Stimulated activated memory B cell treated with anti-CD40 and anti-IgM and Interleukin-4, amounts not matched to agents 10 μg/mL and 1 μg/mL and 100 μg/mL, for 72 hours (primary cell): ENCODE measurements around the gene PUDP.

Experiments
- ATAC-seq: fragments of 150-1000 bp; cut with Tn5 transposase; 2 replicates; pipeline ENCODE4 v1.10.0; 2021
- H3K27ac Mint-ChIP-seq: one replicate; pipeline ENCODE4 v1.8.0; 2022; ENCODE audit warnings: mild to moderate bottlenecking, mixed read lengths
- H3K27me3 Mint-ChIP-seq: one replicate; pipeline ENCODE4 v1.8.0; 2022; ENCODE audit warnings: mixed read lengths
- H3K36me3 Mint-ChIP-seq: one replicate; pipeline ENCODE4 v1.8.0; 2022; ENCODE audit warnings: mixed read lengths
- H3K4me1 Mint-ChIP-seq: one replicate; pipeline ENCODE4 v1.8.0; 2022; ENCODE audit warnings: mixed read lengths
- H3K4me3 Mint-ChIP-seq: one replicate; pipeline ENCODE4 v1.8.0; 2022; ENCODE audit warnings: mild to moderate bottlenecking, moderate library complexity, mixed read lengths
- H3K9me3 Mint-ChIP-seq: one replicate; pipeline ENCODE4 v1.8.0; 2022; ENCODE audit warnings: mixed read lengths

PUDP gene

DNA sequence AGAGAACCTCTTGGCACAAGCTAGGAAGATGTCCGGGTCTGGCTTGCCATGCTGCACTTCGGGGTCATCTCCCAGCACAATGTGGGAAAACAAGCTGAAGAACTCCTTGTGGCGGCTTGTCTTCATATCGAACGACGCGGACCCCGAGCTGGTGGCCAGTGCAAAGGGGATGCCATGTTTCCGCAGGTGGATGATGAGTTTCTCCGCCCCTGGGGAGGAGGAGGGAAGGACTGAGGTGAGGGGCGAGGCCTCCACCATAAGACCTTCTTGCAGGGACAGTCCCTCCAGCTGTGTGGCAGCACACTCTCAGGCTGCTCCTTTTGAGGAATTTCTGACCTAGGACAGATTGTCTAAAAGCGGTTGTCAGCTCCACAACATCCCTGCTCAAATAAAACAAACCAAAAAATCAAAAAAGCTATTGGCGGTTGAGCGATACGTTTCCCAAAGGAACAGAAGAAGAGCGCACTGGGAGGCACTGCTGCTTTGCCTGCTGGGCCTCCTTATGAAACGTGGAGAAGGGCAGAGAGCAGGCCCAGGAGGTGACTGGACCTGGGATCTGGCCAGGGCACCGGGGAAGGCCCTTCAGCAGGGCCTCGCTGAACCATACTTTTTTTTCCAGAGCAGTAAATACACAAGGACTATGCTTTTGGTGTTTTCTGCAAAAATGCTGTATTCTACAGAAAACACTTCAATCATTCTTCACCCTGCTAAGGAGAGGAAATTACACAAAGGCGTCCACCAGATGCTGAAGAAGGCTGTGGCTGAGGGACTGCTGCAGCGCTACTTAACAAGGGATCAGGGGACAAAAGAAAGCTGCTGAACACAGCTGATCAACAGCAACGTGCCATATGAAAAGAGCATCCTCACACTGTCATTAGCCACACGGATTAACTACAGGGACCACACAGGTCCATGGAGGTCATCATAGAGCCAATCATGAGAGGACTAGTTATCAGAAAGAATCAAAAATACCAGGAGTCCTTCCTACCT is 70.4 kb downstream of the PUDP start:
- ATAC-seq: no peak
- Mint-ChIP-seq H3K4me1 (peaks cover 11% of the 10 kb centered on the region), H3K27ac (no peak overlapping the region)

DNA sequence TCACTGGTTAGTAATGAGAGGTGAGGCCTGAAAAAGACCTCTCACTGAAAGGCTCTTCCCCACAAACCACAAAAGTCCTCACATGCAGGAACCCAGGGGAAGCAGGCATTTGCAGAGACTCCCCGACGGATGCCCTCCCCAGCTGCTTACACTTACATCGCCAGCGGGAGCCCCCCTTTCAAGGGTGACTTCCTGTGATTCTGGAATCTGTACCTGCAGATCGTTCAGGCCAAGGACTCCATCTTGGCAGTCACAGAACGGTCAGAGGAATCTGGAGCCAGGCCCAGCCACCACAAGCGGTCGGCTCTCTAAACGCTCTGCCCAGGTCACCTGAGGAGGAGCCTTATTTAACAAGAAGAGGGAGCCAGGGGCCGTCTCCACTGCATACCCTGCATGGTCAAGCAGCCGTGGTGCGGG is 71.7 kb downstream of the PUDP start:
- ATAC-seq: no peak
- no peak overlapping the region for H3K27ac Mint-ChIP-seq
- no peaks in the 10 kb centered on the region for H3K9me3 Mint-ChIP-seq
- peaks cover 15% of the 10 kb centered on the region for H3K36me3 Mint-ChIP-seq
- H3K27me3 Mint-ChIP-seq: no peaks in the 10 kb centered on the region
- peaks cover 9% of the 10 kb centered on the region for H3K4me1 Mint-ChIP-seq
- no peak overlapping the region for H3K4me3 Mint-ChIP-seq

More for the DNA sequence above, 70.4 kb downstream of the PUDP start:
- Mint-ChIP-seq H3K4me3 (no peak overlapping the region), H3K9me3 (no peaks in the 10 kb centered on the region), H3K36me3 (peaks cover 12% of the 10 kb centered on the region), H3K27me3 (no peaks in the 10 kb centered on the region)

DNA sequence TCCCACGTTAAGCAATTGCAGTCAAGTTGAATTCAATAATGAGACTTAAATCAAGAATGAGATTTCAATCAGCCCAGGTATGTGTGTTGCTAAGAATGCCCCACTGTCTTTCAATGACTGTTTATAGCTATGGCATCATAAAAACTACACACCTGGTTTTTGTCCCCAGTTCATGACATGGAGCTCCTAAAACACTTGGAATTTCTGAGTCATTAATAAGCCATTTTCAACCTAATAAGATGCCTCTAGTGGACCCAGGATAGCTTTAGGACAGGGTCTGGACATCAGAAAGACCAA is 73.1 kb downstream of the PUDP start:
- Mint-ChIP-seq H3K27me3 (no peaks in the 10 kb centered on the region), H3K27ac (no peak overlapping the region), H3K4me1 (peaks cover 9% of the 10 kb centered on the region), H3K4me3 (no peak overlapping the region), H3K36me3 (peaks cover 21% of the 10 kb centered on the region), H3K9me3 (no peaks in the 10 kb centered on the region)
- ATAC-seq: no peak

DNA sequence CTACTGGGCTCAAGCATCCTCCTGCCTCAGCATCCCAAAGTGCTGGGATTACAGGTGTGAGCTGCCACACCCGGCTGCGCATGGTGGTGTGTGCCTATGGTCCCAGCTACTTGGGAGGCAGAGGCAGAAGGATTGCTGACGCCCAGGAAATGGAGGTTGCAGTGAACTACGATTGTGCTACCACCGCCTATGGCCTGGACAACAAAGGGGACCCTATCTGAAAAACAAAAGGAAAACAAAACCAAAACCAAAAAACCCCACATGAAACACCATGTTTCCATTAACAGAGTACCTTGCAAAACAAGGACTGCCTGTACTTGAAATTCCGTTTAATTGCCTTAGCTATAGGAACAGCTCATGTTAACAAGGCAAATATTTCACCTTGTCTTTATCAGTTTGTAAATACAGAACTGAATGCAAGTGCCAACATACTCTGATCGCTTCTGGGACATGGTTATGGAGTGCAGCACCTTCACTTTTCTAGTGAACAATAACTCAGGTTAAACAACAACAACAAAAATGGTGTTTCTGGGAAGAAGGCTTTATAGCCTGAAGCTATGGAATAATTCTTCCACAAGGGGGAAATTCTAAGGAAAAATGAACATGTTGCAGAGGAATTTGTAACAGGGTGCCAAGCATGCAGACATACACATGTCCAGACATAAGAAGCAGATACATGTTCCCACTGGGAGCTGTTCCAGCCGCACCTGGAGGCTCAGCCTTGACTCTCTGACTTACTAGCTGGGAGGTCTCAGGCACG is 73.6 kb downstream of the PUDP start:
- ATAC-seq: no peak
- H3K4me1 Mint-ChIP-seq: peaks cover 6% of the 10 kb centered on the region
- no peaks in the 10 kb centered on the region for H3K9me3 Mint-ChIP-seq
- H3K27me3 Mint-ChIP-seq: no peaks in the 10 kb centered on the region
- peaks cover 23% of the 10 kb centered on the region for H3K36me3 Mint-ChIP-seq
- no peak overlapping the region for H3K4me3 Mint-ChIP-seq
- no peak overlapping the region for H3K27ac Mint-ChIP-seq

DNA sequence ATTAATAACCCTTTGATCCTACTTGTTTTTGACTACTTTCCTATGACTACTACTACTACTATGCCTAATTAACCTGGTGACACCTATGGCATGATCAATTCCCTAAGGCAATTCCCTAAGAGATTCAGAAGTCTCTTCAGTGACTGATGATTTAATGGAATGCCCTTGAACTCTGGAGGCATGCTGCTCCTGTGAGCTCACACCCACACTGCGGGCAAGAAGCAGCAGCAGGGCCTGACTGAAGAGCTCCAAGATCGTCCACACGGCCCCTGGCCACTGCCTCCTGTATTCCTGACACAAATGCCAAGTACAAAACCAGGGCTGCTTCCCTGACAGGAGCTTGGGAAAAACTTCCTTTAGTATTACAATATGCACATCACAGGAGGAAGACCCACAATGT is 74.6 kb downstream of the PUDP start:
- H3K27me3 Mint-ChIP-seq: no peaks in the 10 kb centered on the region
- no peaks in the 10 kb centered on the region for H3K9me3 Mint-ChIP-seq
- no peak overlapping the region for H3K27ac Mint-ChIP-seq
- H3K4me1 Mint-ChIP-seq: peaks cover 15% of the 10 kb centered on the region
- no peak for ATAC-seq
- no peak overlapping the region for H3K4me3 Mint-ChIP-seq
- H3K36me3 Mint-ChIP-seq: peaks cover 31% of the 10 kb centered on the region

DNA sequence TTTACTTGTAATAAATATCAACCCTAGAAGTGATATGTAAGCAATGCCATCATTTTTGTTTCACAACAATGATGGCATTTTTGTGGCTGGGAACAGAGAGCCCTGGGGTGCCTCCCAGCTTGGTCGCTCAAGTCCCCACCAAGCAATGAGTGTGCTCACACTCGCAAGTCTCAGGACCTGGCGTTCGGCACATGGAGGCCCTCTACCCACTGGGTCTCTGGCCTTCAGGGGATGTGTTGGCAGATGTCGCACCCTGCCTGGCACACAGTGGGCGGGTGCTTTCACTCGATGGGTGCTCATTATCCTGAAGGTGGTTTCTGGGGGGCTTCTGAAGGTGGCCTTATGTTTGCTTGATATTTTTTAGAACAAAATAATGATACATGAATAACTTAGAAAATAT is 75.1 kb downstream of the PUDP start:
- H3K27me3 Mint-ChIP-seq: no peaks in the 10 kb centered on the region
- ATAC-seq: no peak
- no peak overlapping the region for H3K27ac Mint-ChIP-seq
- peaks cover 18% of the 10 kb centered on the region for H3K4me1 Mint-ChIP-seq
- no peaks in the 10 kb centered on the region for H3K9me3 Mint-ChIP-seq
- H3K36me3 Mint-ChIP-seq: peaks cover 36% of the 10 kb centered on the region
- H3K4me3 Mint-ChIP-seq: no peak overlapping the region

DNA sequence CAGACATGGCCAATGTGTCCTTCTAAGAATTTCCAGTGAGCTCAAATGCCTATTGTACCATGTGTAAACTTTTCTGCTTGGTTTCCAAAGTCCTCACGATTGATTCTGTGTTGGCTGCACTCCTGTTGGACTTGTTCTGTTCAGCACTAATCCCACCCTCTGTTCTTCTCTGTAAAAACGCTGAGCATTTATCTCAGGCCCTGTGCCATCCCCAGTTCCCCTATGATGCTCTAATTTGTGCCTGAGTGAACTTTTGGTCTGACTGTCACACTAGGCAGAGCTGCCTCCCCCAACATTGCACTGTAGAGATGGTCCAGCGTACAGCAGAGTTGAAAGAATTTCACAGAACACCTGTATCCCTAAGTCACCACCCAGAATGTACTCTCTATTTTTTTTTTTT is 76.6 kb downstream of the PUDP start:
- no peaks in the 10 kb centered on the region for H3K9me3 Mint-ChIP-seq
- H3K27ac Mint-ChIP-seq: no peak overlapping the region
- H3K27me3 Mint-ChIP-seq: no peaks in the 10 kb centered on the region
- H3K4me1 Mint-ChIP-seq: peaks cover 18% of the 10 kb centered on the region
- no peak overlapping the region for H3K4me3 Mint-ChIP-seq
- peaks cover 31% of the 10 kb centered on the region for H3K36me3 Mint-ChIP-seq
- ATAC-seq: no peak

DNA sequence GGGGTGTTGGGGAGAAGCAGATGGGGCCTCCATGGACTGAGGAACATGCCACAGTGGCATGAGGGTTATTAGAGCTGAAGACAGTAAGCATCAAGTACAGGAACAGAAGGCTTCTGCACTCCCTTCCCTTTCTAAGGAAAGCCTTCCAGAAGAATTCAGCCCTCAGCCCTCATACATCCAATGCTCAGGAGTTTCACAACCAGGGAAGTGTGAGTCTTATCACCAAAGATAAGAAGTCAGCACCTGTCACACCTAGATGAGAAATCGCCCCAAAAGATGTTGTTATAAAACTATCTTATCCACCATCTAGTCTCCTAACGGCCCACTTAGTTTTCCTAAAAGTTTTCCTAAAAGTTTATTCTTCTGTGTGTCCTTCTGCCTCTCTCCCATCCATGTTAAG is 78.4 kb downstream of the PUDP start:
- peaks cover 18% of the 10 kb centered on the region for H3K4me1 Mint-ChIP-seq
- H3K4me3 Mint-ChIP-seq: no peak overlapping the region
- ATAC-seq: no peak
- no peaks in the 10 kb centered on the region for H3K27me3 Mint-ChIP-seq
- H3K27ac Mint-ChIP-seq: no peak overlapping the region
- H3K36me3 Mint-ChIP-seq: peaks cover 30% of the 10 kb centered on the region
- no peaks in the 10 kb centered on the region for H3K9me3 Mint-ChIP-seq

DNA sequence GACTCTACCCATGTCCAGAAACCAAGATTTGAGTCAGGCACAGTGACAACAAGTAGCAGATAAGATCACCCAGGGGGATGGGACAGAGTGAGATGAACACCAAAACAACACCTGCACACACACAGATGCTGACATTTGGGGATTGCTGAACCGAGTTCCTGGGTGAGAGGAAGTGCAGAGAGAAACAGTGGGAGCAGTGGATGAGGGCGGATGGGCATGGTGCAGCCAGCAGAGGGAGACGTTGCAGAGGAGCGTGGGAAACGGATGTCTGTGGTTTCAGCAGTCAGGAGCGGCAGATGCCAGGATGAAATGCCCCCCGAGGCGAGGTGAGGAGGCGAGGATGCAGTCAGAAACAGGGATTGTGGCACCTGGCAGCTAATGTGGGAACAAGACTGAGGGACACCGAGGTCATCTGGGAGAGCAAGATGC is 79.0 kb downstream of the PUDP start:
- H3K4me3 Mint-ChIP-seq: no peak overlapping the region
- no peaks in the 10 kb centered on the region for H3K27me3 Mint-ChIP-seq
- peaks cover 18% of the 10 kb centered on the region for H3K4me1 Mint-ChIP-seq
- ATAC-seq: no peak
- H3K9me3 Mint-ChIP-seq: no peaks in the 10 kb centered on the region
- H3K27ac Mint-ChIP-seq: no peak overlapping the region
- H3K36me3 Mint-ChIP-seq: peaks cover 30% of the 10 kb centered on the region

DNA sequence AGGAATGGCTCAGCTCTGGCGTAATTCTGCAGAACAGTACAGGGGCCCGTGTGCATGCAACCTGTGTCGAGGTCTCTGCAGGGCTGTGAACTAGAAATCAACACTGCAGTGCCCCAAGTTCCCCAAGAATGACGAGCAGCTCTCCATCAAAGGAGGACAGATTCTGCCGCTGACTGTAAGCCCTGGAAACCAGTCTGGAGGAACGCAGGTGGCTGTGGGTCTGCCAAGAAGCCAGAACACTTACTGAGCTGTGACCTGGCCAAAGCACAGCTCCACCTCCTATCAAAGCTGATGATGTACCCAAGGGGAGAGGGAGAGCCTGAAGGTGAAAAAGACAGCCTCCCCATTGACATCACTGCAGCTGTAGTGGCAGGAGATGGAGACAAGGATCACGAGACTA is 80.7 kb downstream of the PUDP start:
- Mint-ChIP-seq H3K27me3 (no peaks in the 10 kb centered on the region), H3K9me3 (no peaks in the 10 kb centered on the region), H3K27ac (no peak overlapping the region), H3K36me3 (peaks cover 33% of the 10 kb centered on the region), H3K4me1 (peaks cover 22% of the 10 kb centered on the region), H3K4me3 (no peak overlapping the region)
- ATAC-seq: no peak

DNA sequence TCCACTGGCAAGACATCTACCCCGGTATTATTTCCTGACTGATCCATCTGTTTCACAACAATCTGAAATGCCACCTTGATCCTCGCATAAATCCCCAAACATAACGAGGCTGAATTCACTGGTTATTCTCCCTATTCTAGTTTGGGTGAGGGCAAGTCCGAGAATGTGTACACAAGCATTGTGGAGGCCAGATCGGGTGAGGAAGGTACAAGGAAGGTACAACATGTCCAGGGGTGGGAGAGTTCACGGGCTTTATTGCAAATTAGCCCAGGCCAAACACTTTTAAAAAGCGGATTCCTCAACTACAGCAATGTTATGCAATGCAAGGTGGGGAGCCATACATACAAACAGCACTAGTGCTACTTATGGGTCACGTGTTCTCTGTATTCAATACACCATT is 82.5 kb downstream of the PUDP start:
- Mint-ChIP-seq H3K9me3 (no peaks in the 10 kb centered on the region), H3K36me3 (peaks cover 31% of the 10 kb centered on the region), H3K4me3 (no peak overlapping the region), H3K27me3 (no peaks in the 10 kb centered on the region), H3K27ac (no peak overlapping the region), H3K4me1 (peaks cover 19% of the 10 kb centered on the region)
- ATAC-seq: no peak

DNA sequence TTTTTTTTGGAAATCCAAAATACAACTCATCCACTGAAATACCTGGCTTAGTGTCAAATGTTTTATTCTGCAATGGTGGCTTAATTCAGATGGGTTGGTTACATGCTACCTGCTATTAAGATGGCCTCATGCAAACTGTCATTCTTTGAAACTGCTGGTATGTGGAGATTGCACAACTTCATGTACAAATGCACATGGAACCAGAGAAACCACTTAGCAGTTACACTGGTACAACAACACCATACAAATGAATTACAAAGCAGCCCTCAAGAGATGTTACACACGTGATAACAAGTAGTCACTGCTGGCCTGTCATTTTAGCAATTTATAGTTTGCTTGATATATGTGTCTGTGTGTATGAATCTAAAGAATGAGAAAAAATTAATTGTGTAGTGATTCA is 85.0 kb downstream of the PUDP start:
- H3K36me3 Mint-ChIP-seq: peaks cover 13% of the 10 kb centered on the region
- ATAC-seq: no peak

DNA sequence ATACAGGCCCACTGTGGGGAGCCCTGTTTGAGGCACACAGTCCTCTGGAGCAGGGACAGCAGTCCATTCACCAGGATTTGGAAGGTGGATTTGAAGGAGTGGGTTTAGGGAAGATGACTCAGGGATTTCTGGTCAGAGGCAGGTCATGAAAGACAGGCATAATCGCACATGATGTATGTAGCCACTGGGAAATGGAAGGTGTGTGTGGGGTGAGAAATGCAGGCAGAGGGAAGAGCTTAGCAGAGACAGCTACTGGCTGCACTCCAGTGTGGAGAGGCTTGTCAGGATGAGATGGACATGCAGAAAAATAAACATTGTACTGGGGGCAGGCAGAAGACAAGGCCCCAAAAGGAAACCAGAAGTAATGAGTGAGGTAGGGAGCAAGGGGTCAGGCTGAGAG is 85.7 kb downstream of the PUDP start:
- ATAC-seq: no peak
- Mint-ChIP-seq H3K36me3 (peaks cover 13% of the 10 kb centered on the region), H3K4me3 (no peak overlapping the region), H3K27ac (peak overlapping the region; percentile 39), H3K9me3 (no peaks in the 10 kb centered on the region), H3K27me3 (no peaks in the 10 kb centered on the region), H3K4me1 (peaks cover 33% of the 10 kb centered on the region)

More for the DNA sequence above, 85.0 kb downstream of the PUDP start:
- Mint-ChIP-seq H3K27ac (no peak overlapping the region), H3K9me3 (no peaks in the 10 kb centered on the region), H3K27me3 (no peaks in the 10 kb centered on the region), H3K4me3 (no peak overlapping the region), H3K4me1 (peaks cover 27% of the 10 kb centered on the region)

DNA sequence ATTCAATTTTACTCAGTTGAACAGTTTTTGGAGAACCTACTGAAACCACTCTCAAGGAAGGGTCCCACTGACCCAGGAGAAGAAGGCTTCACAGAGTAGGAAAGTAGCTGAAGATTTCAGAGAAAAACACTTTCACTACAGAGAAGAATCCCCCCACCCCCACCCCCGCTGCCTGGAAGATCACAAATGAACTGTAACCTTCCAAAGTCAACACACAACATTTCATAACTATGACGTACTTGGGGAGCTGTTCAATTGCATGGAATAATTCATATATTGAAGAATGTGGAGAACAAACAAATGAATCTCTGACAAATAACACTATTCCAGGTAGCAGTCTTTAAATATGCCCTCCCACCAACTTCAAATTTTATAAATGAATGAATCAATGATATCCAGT is 86.5 kb downstream of the PUDP start:
- Mint-ChIP-seq H3K4me1 (peaks cover 42% of the 10 kb centered on the region), H3K27ac (no peak overlapping the region), H3K9me3 (no peaks in the 10 kb centered on the region), H3K36me3 (peaks cover 18% of the 10 kb centered on the region), H3K4me3 (no peak overlapping the region), H3K27me3 (no peaks in the 10 kb centered on the region)
- no peak for ATAC-seq

DNA sequence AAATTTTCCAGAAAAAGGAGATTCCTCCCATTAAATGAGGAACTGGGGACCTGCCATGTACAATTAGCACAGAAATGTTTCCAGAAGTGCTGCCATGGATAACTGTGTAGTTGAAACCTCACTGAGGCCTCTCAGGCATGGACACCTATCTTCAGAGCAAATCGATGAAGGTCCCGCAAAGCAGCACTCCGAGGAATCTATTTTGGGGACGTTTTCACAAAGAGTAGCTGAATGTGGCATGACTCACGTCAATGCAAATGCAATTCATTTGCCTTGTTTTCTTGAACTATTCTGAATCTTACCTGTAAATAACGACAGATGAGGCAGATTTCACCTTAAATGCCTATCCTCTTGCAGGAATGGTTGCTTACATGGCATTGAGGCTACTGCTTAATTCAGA is 87.5 kb downstream of the PUDP start:
- Mint-ChIP-seq H3K4me1 (peaks cover 51% of the 10 kb centered on the region), H3K4me3 (no peak overlapping the region), H3K27me3 (no peaks in the 10 kb centered on the region), H3K27ac (no peak overlapping the region), H3K9me3 (no peaks in the 10 kb centered on the region), H3K36me3 (peaks cover 20% of the 10 kb centered on the region)
- ATAC-seq: no peak

DNA sequence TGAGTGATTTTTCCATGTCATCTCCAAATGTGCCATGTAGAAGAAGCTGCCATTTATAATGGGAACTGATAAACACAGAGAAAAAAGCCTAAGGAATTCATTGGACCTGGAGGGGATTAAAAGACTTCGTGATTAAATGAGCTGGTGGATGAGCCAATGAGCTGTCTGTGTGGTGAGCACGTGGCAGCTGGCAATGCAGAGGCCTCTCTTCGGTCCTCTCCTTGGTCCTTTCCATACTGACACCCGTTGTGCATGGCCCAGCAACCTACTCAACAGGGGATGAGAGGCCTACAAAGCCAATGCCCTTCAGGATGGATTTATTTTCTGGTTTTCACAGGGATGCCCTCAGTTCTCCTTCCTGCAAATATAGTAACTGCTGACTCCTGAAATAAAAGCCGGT is 88.1 kb downstream of the PUDP start:
- H3K27ac Mint-ChIP-seq: peak overlapping the region; percentile 70
- ATAC-seq: no peak
- no peaks in the 10 kb centered on the region for H3K27me3 Mint-ChIP-seq
- H3K9me3 Mint-ChIP-seq: no peaks in the 10 kb centered on the region
- peaks cover 51% of the 10 kb centered on the region for H3K4me1 Mint-ChIP-seq
- peak overlapping the region; percentile 21 for H3K4me3 Mint-ChIP-seq
- H3K36me3 Mint-ChIP-seq: peaks cover 20% of the 10 kb centered on the region
